HG03175 (cell line): Measurements from ENCODE around the gene KNOP1.

Experiments
- ATAC-seq: cut with Tn5 transposase; IDR thresholded peaks from one replicate; pipeline ENCODE4 v1.9.1; 2021; ENCODE audit warnings: mild to moderate bottlenecking, moderate library complexity; ENCODE audit not compliant: unreplicated experiment

KNOP1 gene

GRCh38 chr16:19717741-19718623, at the start of gene KNOP1, which contains the start of gene IQCK:
KNOP1 (minus strand) TSS chr16:19718227; CDS start chr16:19715035, 3,192 bp downstream.
IQCK (plus strand) TSS chr16:19718271; CDS start chr16:19718307, 36 bp downstream.
- peak; percentile 95 for ATAC-seq

GRCh38 chr16:19767497-19767896, 49.5 kb upstream of the KNOP1 start:
- ATAC-seq: no peak

- no peak for ATAC-seq
These were observed 49.0 kb upstream of the KNOP1 start for GRCh38 chr16:19766988-19767387.

GRCh38 chr16:19766554-19766884, 48.5 kb upstream of the KNOP1 start:
- no peak for ATAC-seq

- no peak for ATAC-seq
These were observed 48.0 kb upstream of the KNOP1 start for GRCh38 chr16:19765860-19766553.

GRCh38 chr16:19760356-19761060, 42.5 kb upstream of the KNOP1 start:
- ATAC-seq: no peak

GRCh38 chr16:19757762-19758595, 40.0 kb upstream of the KNOP1 start:
- ATAC-seq: no peak

- no peak for ATAC-seq
These were observed 39.0 kb upstream of the KNOP1 start for GRCh38 chr16:19757026-19757425.

- ATAC-seq: no peak
These were observed 37.2 kb upstream of the KNOP1 start for GRCh38 chr16:19755268-19755667.

GRCh38 chr16:19754644-19755036, 36.6 kb upstream of the KNOP1 start:
- no peak for ATAC-seq

GRCh38 chr16:19753815-19754643, 36.0 kb upstream of the KNOP1 start:
- ATAC-seq: no peak

- ATAC-seq: no peak
These were observed 33.7 kb upstream of the KNOP1 start for GRCh38 chr16:19751478-19752385.

- no peak for ATAC-seq
These were observed 31.6 kb upstream of the KNOP1 start for GRCh38 chr16:19749571-19750080.

- no peak for ATAC-seq
These were observed 30.6 kb upstream of the KNOP1 start for GRCh38 chr16:19748389-19749168.

- no peak for ATAC-seq
These were observed 28.5 kb upstream of the KNOP1 start for GRCh38 chr16:19746561-19746960.

- no peak for ATAC-seq
These were observed 27.4 kb upstream of the KNOP1 start for GRCh38 chr16:19745286-19746010.

GRCh38 chr16:19744670-19745069, 26.6 kb upstream of the KNOP1 start:
- no peak for ATAC-seq
